WTC11 (cell line): ENCODE data around the gene MAPRE2. TPM values are rescaled to one million over a fixed set of nuclear protein-coding genes. Genes with fewer than 3 reads are reported as not detected.

Source experiments
- ATAC-seq: fragments of 200-7000 bp; cut with Tn5 transposase; 2 replicates; pipeline ENCODE4 v1.10.0; 2021; ENCODE audit warnings: mild to moderate bottlenecking, moderate library complexity
- CTCF ChIA-PET: fragments of 300-600 bp; sonication (Branson Sonifier 250); formaldehyde crosslinking; loops from one replicate; lab custom pipeline; 2021; ENCODE audit warnings: antibody characterized with exemption; lab: Charles Lee
- POLR2A ChIA-PET: fragments of 350-600 bp; sonication (Branson Sonifier 250); formaldehyde crosslinking; loops from one replicate; lab custom pipeline; 2021; ENCODE audit warnings: antibody characterized with exemption; lab: Charles Lee
- DNase-seq: peaks from one replicate; pipeline ENCODE4 v3.0.0; 2021; ENCODE audit warnings: low spot score
- H3K27ac Mint-ChIP-seq: 2 replicates; pipeline ENCODE4 v1.8.0; 2021; ENCODE audit warnings: mixed read lengths
- H3K27me3 Mint-ChIP-seq: 2 replicates; pipeline ENCODE4 v1.8.0; 2021; ENCODE audit warnings: low read depth, mild to moderate bottlenecking, moderate library complexity, mixed read lengths
- H3K36me3 Mint-ChIP-seq: 2 replicates; pipeline ENCODE4 v1.8.0; 2021; ENCODE audit warnings: mixed read lengths
- H3K4me1 Mint-ChIP-seq: 2 replicates; pipeline ENCODE4 v1.8.0; 2022; ENCODE audit warnings: mixed read lengths
- H3K4me3 Mint-ChIP-seq: 2 replicates; pipeline ENCODE4 v1.8.0; 2021; ENCODE audit warnings: mild to moderate bottlenecking, moderate library complexity, mixed read lengths
- H3K9me3 Mint-ChIP-seq: 2 replicates; pipeline ENCODE4 v1.8.0; 2021; ENCODE audit warnings: mixed read lengths
- CBFB ChIP-seq: sonication (generic); formaldehyde crosslinking; IDR thresholded peaks from 2 replicates; pipeline ENCODE4 v1.8.1; 2022; ENCODE audit warnings: mild to moderate bottlenecking, low read depth, missing genetic modification reagents
- FOXJ3 ChIP-seq: sonication (generic); formaldehyde crosslinking; IDR thresholded peaks from 2 replicates; pipeline ENCODE4 v1.9.0; 2021; ENCODE audit warnings: missing genetic modification reagents, mild to moderate bottlenecking, borderline replicate concordance
- IRF2 ChIP-seq: sonication (generic); formaldehyde crosslinking; IDR thresholded peaks from 2 replicates; pipeline ENCODE4 v1.8.0; 2022; ENCODE audit warnings: low read depth, missing genetic modification reagents, borderline replicate concordance
- NFYB ChIP-seq: sonication (generic); formaldehyde crosslinking; conservative IDR thresholded peaks from 2 replicates; pipeline ENCODE4 v1.8.0; 2022; ENCODE audit warnings: low read depth, missing genetic modification reagents
- NR1H2 ChIP-seq: sonication (generic); formaldehyde crosslinking; IDR thresholded peaks from 2 replicates; pipeline ENCODE4 v1.9.0; 2021; ENCODE audit warnings: mild to moderate bottlenecking, moderate library complexity, missing genetic modification reagents
- RORB ChIP-seq: fragments of 250-450 bp; sonication (Bioruptor Pico); IDR thresholded peaks from 2 replicates; pipeline ENCODE4 v1.9.0; 2021; ENCODE audit warnings: mild to moderate bottlenecking
- SMAD3 ChIP-seq: sonication (generic); formaldehyde crosslinking; IDR thresholded peaks from 2 replicates; pipeline ENCODE4 v1.8.0; 2022; ENCODE audit warnings: missing genetic modification reagents, mild to moderate bottlenecking, borderline replicate concordance
- TP53 ChIP-seq: sonication (generic); formaldehyde crosslinking; IDR thresholded peaks from 2 replicates; pipeline ENCODE4 v1.8.1; 2023; ENCODE audit warnings: mild to moderate bottlenecking, missing genetic modification reagents
- ZBTB21 ChIP-seq: sonication (generic); formaldehyde crosslinking; IDR thresholded peaks from 2 replicates; pipeline ENCODE4 v1.8.1; 2023; ENCODE audit warnings: mild to moderate bottlenecking, missing genetic modification reagents, borderline replicate concordance
- ZNF121 ChIP-seq: sonication (generic); formaldehyde crosslinking; IDR thresholded peaks from 2 replicates; pipeline ENCODE4 v1.8.0; 2023; ENCODE audit warnings: missing genetic modification reagents
- ZNF138 ChIP-seq: sonication (generic); formaldehyde crosslinking; conservative IDR thresholded peaks from 2 replicates; pipeline ENCODE4 v1.8.1; 2022; ENCODE audit warnings: mild to moderate bottlenecking, moderate library complexity, missing genetic modification reagents
- ZNF423 ChIP-seq: fragments of 250-450 bp; sonication (Bioruptor Pico); IDR thresholded peaks from 2 replicates; pipeline ENCODE4 v2.1.2; 2022; ENCODE audit warnings: mild to moderate bottlenecking, moderate library complexity
- total RNA-seq: library from RNA; stranded (reverse); gene quantifications from 3 replicates; pipeline ENCODE4 v1.2.3, GENCODE V29; 2021
- TF ChIP-seq, protein P1 (sequence below): sonication (generic); formaldehyde crosslinking; IDR thresholded peaks from 2 replicates; pipeline ENCODE4 v1.8.0; 2023; ENCODE audit warnings: mild to moderate bottlenecking, missing genetic modification reagents
- TF ChIP-seq, protein P2 (sequence below): fragments of 250-450 bp; sonication (Bioruptor Pico); IDR thresholded peaks from 2 replicates; pipeline ENCODE4 v2.1.2; 2022; ENCODE audit warnings: mild to moderate bottlenecking, moderate library complexity
- TF ChIP-seq, protein P3 (sequence below): fragments of 250-450 bp; sonication (Bioruptor Pico); conservative IDR thresholded peaks from 2 replicates; pipeline ENCODE4 v1.9.0; 2021; ENCODE audit warnings: mild to moderate bottlenecking
- TF ChIP-seq, protein P4 (sequence below): fragments of 200-600 bp; IDR thresholded peaks from 2 replicates; pipeline ENCODE4 v1.8.0; 2022; ENCODE audit warnings: antibody characterized with exemption
- TF ChIP-seq, protein P5 (sequence below): fragments of 250-450 bp; sonication (Bioruptor Pico); IDR thresholded peaks from 2 replicates; pipeline ENCODE4 v1.9.0; 2021; ENCODE audit warnings: mild to moderate bottlenecking, borderline replicate concordance
- TF ChIP-seq, protein P6 (sequence below): fragments of 250-450 bp; sonication (Bioruptor Pico); IDR thresholded peaks from 2 replicates; pipeline ENCODE4 v1.8.0; 2021; ENCODE audit warnings: mild to moderate bottlenecking

Gene MAPRE2
- total RNA-seq, 1 experiment from 2014 or later = 20.4 TPM

DNA sequence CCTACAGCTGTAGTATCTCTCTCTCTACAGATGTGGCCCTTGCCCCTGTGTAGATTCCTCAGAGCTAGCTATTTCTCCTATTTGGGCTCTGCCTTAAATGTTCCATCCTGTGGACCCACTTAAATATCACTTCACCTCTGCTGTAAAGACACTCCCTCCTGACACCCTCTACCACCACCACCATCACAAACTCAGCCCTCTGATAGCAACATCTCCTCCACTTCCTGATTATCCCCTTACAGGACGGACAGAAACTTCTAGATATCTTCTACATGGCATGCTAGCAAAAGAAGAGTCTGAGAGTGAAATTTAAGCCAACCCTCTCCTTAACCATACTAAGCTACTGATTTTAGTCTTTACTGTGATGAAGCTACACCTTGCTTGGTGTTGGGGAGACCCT is 3.2 kb upstream of the MAPRE2 start:
- TF ChIP-seq ZBTB21 = no peak
- no peak for TF ChIP-seq ZNF121
- no peak for TF ChIP-seq CBFB
- TF ChIP-seq, protein P1, sequence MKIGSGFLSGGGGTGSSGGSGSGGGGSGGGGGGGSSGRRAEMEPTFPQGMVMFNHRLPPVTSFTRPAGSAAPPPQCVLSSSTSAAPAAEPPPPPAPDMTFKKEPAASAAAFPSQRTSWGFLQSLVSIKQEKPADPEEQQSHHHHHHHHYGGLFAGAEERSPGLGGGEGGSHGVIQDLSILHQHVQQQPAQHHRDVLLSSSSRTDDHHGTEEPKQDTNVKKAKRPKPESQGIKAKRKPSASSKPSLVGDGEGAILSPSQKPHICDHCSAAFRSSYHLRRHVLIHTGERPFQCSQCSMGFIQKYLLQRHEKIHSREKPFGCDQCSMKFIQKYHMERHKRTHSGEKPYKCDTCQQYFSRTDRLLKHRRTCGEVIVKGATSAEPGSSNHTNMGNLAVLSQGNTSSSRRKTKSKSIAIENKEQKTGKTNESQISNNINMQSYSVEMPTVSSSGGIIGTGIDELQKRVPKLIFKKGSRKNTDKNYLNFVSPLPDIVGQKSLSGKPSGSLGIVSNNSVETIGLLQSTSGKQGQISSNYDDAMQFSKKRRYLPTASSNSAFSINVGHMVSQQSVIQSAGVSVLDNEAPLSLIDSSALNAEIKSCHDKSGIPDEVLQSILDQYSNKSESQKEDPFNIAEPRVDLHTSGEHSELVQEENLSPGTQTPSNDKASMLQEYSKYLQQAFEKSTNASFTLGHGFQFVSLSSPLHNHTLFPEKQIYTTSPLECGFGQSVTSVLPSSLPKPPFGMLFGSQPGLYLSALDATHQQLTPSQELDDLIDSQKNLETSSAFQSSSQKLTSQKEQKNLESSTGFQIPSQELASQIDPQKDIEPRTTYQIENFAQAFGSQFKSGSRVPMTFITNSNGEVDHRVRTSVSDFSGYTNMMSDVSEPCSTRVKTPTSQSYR (CRISPR knock-in tag) = no peak
- no peak for TF ChIP-seq IRF2 (CRISPR knock-in tag)
- no peak for TF ChIP-seq SMAD3 (CRISPR knock-in tag)
- DNase-seq = no peak
- Mint-ChIP-seq H3K4me3 (no peak overlapping the region), H3K9me3 (no peaks in the 10 kb centered on the region; the same call in 1 of the 2 replicates), H3K27me3 (no peaks in the 10 kb centered on the region; the same call in 1 of the 2 replicates), H3K27ac (no peak overlapping the region), H3K36me3 (no peaks in the 10 kb centered on the region), H3K4me1 (peaks cover 26% of the 10 kb centered on the region)
- no peak for ATAC-seq
- ChIA-PET CTCF (interaction anchor here (1.4 kb wide), 1 partner anchor 12 kb away, joined by 7 read pairs; no protein-coding TSS in a partner anchor), POLR2A (interaction anchor here (1.7 kb wide), 1 partner anchor 9 kb away, joined by 3 read pairs; no protein-coding TSS in a partner anchor)

DNA sequence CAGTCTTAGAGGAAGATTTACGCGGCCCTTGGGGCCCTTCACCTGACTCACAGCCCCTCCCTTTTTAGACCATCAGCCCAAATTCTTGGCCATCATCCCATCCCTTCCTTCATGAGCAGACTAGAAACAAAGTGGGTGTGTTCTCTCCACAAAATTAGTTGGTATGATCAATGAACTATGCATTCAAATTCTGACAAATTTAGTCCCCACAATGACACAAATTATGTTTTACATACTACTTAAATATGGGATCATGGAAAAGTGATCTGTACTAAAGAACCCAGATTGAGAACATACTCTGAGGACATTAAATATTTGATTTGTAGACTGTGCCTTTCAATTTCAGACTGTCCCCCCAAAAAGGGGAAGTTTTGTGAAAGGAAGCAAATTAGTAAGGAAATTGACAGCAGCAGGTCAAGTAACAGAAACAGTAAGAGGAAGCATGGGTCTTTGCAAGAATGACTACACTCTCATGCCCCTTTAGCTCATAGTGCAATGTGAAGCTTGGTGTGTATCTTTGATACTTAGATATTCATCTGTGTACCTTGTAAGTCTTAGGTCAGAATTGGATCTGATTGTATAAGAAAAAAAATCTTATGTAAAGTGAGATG is 2.2 kb upstream of the MAPRE2 start:
- ChIA-PET CTCF (interaction anchor here (0.9 to 2.1 kb wide), 3 partner anchors 13 to 105 kb away, joined by 3 to 8 read pairs (median 7); no protein-coding TSS in a partner anchor), POLR2A (interaction anchor here (1.7 kb wide), 1 partner anchor 10 kb away, joined by 3 read pairs; no protein-coding TSS in a partner anchor)
- no peaks in the 10 kb centered on the region; the same call in 1 of the 2 replicates for H3K27me3 Mint-ChIP-seq
- H3K4me1 Mint-ChIP-seq = peaks cover 34% of the 10 kb centered on the region
- no peak overlapping the region for H3K27ac Mint-ChIP-seq
- no peaks in the 10 kb centered on the region for H3K36me3 Mint-ChIP-seq
- DNase-seq = no peak
- ATAC-seq = no peak
- no peak overlapping the region for H3K4me3 Mint-ChIP-seq
- no peaks in the 10 kb centered on the region; the same call in 1 of the 2 replicates for H3K9me3 Mint-ChIP-seq
- TF ChIP-seq NFYB (CRISPR knock-in tag) (no peak), ZNF423 (no peak), TP53 (CRISPR knock-in tag) (no peak), NR1H2 (CRISPR knock-in tag) (no peak), RORB (CRISPR knock-in tag) (no peak), ZNF138 (CRISPR knock-in tag) (no peak), FOXJ3 (CRISPR knock-in tag) (no peak)
- TF ChIP-seq, protein P2, sequence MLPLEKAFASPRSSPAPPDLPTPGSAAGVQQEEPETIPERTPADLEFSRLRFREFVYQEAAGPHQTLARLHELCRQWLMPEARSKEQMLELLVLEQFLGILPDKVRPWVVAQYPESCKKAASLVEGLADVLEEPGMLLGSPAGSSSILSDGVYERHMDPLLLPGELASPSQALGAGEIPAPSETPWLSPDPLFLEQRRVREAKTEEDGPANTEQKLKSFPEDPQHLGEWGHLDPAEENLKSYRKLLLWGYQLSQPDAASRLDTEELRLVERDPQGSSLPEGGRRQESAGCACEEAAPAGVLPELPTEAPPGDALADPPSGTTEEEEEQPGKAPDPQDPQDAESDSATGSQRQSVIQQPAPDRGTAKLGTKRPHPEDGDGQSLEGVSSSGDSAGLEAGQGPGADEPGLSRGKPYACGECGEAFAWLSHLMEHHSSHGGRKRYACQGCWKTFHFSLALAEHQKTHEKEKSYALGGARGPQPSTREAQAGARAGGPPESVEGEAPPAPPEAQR (CRISPR knock-in tag) = no peak
- TF ChIP-seq, protein P3, sequence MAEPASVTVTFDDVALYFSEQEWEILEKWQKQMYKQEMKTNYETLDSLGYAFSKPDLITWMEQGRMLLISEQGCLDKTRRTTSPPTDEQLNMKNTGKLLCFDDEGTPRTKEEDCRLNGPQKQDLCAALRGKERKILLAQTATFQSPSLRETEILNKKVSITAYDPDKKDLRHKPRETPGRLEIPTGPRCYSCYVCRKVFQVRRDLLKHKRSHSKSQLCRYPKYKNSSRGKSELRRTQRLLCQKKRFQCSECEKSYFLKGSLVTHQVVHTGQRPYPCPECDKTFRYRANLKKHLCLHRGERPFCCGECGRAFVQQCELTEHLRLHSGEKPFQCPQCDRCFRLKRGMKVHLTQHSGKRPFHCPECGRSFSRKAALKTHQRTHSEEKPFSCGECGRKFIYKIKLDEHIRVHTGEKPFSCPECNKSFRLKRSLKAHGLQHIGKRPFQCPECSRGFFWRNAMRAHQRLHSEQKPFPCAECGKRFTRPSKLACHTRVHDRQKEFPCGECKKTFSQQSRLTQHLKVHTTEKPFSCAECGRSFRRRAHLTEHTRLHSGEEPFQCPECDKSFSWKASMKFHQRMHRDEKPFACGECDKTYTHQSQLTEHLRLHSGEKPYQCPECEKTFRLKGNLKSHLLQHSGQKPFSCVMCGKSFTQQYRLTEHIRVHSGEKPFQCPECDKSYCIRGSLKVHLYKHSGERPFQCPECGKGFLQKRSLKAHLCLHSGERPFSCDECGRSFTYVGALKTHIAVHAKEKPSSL = no peak
- TF ChIP-seq, protein P4, sequence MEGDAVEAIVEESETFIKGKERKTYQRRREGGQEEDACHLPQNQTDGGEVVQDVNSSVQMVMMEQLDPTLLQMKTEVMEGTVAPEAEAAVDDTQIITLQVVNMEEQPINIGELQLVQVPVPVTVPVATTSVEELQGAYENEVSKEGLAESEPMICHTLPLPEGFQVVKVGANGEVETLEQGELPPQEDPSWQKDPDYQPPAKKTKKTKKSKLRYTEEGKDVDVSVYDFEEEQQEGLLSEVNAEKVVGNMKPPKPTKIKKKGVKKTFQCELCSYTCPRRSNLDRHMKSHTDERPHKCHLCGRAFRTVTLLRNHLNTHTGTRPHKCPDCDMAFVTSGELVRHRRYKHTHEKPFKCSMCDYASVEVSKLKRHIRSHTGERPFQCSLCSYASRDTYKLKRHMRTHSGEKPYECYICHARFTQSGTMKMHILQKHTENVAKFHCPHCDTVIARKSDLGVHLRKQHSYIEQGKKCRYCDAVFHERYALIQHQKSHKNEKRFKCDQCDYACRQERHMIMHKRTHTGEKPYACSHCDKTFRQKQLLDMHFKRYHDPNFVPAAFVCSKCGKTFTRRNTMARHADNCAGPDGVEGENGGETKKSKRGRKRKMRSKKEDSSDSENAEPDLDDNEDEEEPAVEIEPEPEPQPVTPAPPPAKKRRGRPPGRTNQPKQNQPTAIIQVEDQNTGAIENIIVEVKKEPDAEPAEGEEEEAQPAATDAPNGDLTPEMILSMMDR = no peak
- TF ChIP-seq, protein P5, sequence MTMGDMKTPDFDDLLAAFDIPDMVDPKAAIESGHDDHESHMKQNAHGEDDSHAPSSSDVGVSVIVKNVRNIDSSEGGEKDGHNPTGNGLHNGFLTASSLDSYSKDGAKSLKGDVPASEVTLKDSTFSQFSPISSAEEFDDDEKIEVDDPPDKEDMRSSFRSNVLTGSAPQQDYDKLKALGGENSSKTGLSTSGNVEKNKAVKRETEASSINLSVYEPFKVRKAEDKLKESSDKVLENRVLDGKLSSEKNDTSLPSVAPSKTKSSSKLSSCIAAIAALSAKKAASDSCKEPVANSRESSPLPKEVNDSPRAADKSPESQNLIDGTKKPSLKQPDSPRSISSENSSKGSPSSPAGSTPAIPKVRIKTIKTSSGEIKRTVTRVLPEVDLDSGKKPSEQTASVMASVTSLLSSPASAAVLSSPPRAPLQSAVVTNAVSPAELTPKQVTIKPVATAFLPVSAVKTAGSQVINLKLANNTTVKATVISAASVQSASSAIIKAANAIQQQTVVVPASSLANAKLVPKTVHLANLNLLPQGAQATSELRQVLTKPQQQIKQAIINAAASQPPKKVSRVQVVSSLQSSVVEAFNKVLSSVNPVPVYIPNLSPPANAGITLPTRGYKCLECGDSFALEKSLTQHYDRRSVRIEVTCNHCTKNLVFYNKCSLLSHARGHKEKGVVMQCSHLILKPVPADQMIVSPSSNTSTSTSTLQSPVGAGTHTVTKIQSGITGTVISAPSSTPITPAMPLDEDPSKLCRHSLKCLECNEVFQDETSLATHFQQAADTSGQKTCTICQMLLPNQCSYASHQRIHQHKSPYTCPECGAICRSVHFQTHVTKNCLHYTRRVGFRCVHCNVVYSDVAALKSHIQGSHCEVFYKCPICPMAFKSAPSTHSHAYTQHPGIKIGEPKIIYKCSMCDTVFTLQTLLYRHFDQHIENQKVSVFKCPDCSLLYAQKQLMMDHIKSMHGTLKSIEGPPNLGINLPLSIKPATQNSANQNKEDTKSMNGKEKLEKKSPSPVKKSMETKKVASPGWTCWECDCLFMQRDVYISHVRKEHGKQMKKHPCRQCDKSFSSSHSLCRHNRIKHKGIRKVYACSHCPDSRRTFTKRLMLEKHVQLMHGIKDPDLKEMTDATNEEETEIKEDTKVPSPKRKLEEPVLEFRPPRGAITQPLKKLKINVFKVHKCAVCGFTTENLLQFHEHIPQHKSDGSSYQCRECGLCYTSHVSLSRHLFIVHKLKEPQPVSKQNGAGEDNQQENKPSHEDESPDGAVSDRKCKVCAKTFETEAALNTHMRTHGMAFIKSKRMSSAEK (CRISPR knock-in tag) = no peak
- TF ChIP-seq, protein P6, sequence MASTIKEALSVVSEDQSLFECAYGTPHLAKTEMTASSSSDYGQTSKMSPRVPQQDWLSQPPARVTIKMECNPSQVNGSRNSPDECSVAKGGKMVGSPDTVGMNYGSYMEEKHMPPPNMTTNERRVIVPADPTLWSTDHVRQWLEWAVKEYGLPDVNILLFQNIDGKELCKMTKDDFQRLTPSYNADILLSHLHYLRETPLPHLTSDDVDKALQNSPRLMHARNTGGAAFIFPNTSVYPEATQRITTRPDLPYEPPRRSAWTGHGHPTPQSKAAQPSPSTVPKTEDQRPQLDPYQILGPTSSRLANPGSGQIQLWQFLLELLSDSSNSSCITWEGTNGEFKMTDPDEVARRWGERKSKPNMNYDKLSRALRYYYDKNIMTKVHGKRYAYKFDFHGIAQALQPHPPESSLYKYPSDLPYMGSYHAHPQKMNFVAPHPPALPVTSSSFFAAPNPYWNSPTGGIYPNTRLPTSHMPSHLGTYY = no peak
